Gastroesophageal sphincter (tissue), 3 donors: ENCODE data around the gene GSG1L.

ENCODE experiments used
- CTCF ChIP-seq, 4 experiments: fragments of 200-600 bp in 2 of 4; fragments of 450-650 bp in 2 of 4; sonication (generic) in 1 of 4; IDR thresholded peaks; one replicate each; pipeline ENCODE4 v1.5.1; 2017 to 2019; ENCODE audit warnings: antibody characterized with exemption in 4 of 4, mild to moderate bottlenecking in 2 of 4, moderate library complexity in 2 of 4
- POLR2A ChIP-seq, 2 donors: fragments of 450-650 bp; IDR thresholded peaks; one replicate each; pipeline ENCODE4 v1.6.1; 2017; ENCODE audit warnings: antibody characterized with exemption in 2 of 2, mild to moderate bottlenecking in 2 of 2, moderate library complexity in 1 of 2

- TF ChIP-seq CTCF (IDR thresholded peaks at IDR 0.05): no peak
- TF ChIP-seq POLR2A (IDR thresholded peaks at IDR 0.05): no peak
Observed at GRCh38 chr16:27993587-27993986, 69.9 kb downstream of the GSG1L start.
